Measurements from ENCODE around the gene ECD.

ECD gene

DNA sequence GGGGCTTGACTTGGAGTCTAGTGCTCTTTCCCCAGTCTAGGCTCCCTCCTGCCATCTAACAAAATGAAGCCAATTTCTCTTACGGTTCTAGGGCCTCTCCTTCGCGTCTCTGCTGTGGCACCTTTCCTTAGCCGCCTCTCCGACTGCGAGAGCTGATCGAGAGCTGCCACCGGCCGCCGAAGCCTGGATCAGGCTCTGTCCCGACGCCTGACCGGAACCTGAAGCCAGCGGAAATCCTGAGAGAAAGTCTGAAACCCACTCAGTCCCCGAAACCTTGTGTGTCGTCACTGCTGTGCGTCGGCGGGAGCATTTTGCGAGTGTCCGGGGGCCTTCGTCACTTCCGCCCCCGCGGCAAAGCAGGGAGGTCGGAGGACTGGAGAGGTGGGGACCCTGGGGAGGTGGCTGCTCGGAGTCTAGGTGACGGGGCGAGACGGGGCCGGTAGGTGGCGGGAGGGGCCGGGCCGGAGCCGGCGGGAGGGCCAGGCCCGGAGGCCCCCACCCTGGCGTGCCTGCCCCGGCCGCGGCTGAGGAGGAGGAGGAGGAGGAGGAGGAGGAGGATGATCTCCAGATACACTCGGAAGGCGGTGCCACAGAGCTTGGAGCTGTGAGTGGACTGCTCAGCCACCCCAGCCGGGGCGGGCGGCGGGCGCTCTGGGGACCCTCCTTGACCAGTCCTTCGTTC lies at the start of gene ECD, which contains the start of gene FAM149B1:
Gene ECD (minus strand): TSS at position 226 of the 682 bp plus-strand sequence. CDS start 4,071 bp downstream, outside the sequence.
Gene FAM149B1 (plus strand): TSS at position 337 of the 682 bp plus-strand sequence. CDS start 221 bp downstream, at position 558.
- peak; percentile 91 for DNase-seq

DNA sequence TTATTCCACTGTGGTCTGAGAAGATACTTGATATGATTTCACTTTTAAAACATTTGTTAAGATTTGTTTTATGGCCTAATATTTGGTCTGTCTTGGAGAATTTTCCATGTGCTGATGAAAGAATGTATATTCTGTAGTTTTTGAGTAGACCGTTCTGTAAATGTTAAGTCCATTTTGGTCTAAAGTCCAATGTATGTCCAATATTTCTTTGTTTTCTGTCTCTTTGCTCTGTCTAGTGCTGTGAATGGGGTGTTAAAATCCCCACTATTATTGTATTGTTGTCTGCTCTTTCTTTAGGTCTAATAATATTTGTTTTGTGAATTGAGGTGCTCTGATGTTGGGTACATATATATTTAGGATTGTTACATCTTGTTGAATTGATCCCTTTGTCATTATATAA lies 47.9 kb upstream of the ECD start:
- no peak for DNase-seq

- DNase-seq, result no peak
Measured at GRCh38 chr10:73211106-73211811, 43.5 kb upstream of the ECD start.

- DNase-seq, result no peak
Measured at GRCh38 chr10:73210395-73211105, 42.7 kb upstream of the ECD start.

GRCh38 chr10:73209705-73210104 lies 41.9 kb upstream of the ECD start:
- DNase-seq, result no peak

GRCh38 chr10:73207883-73208282 lies 40.1 kb upstream of the ECD start:
- no peak for DNase-seq

- DNase-seq, result no peak
Measured at GRCh38 chr10:73206385-73206784, 38.6 kb upstream of the ECD start.

DNA sequence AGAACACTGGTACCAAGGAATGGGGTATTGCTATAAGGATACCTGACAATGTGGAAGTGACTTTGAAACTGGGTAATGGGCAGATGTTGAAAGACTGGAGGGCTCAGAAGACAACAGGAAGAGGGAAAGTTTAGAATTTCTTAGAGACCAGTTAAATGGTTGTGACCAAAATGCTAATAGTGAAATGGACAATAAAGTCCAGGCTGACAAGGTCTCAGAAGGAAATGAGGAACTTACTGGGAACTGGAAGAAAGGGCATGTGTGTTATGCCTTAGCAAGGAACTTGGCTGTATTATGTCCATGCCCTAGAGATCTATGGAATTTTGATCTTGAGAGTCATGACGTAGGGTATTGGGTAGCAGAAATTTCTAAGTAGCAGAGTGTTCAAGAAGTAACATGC lies 38.1 kb upstream of the ECD start:
- DNase-seq, result no peak

DNA sequence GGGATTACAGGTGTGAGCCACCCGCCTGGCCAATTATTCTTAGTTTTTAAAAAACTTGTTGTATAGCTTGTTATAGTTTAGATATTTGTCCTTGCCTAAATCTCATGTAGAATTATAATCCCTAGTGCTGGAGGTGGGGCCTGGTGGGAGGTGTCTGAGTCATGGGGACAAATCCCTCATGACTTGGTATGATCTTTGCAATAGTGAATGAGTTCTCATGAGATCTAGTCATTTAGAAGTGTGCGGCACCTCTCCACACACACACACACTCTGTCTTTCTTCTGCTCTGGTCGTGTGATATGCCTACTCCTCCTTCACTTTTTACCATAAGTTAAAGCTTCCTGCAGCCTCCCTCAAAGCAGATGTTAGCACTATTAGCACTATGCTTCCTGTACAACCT lies 37.3 kb upstream of the ECD start:
- no peak for DNase-seq

DNA sequence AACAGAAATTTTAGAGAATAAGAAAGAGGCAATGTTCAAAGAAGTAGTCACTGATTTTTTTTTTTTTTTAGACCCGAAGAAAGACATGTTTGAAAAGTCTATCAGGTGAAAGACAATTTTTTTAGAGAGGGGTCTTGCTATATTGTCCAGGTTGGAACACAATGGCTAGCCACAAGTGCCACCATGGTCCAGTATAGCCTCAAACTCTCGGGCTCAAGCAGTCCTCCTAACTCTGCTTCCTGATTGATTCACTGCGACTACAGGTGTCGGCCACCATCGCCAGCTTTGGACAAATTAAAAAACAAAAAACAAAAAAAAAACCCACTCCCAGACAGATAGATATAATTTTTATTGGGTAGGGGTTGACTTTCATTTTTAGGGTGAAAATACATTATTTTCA lies 22.4 kb upstream of the ECD start:
- no peak for DNase-seq

- DNase-seq, result no peak
Measured at GRCh38 chr10:73186266-73186665, 18.5 kb upstream of the ECD start.

GRCh38 chr10:73183667-73184281 lies 16.0 kb upstream of the ECD start:
- DNase-seq, result no peak

- no peak for DNase-seq
Measured at GRCh38 chr10:73182568-73182967, 14.8 kb upstream of the ECD start.

GRCh38 chr10:73174148-73174925 lies 6.5 kb upstream of the ECD start:
- DNase-seq, result no peak

DNA sequence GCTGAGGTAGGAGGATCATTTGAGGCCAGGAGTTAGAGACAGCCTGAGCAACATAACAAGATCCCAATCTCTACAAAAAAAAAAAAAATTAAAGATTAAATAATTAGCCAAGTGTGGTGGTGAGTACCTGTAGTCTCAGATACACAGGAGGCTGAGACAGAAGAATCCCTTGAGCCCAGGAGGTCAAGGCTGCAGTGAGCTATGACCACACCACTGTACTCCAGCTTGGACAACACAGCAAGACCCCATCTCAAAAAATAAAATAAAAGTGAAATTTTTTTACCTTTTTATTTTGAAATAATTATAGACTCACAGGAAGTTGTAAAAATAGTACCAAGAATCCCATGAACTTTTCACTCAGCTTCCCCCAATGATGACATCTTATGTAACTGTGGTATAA lies 5.1 kb upstream of the ECD start:
- no peak for DNase-seq

DNA sequence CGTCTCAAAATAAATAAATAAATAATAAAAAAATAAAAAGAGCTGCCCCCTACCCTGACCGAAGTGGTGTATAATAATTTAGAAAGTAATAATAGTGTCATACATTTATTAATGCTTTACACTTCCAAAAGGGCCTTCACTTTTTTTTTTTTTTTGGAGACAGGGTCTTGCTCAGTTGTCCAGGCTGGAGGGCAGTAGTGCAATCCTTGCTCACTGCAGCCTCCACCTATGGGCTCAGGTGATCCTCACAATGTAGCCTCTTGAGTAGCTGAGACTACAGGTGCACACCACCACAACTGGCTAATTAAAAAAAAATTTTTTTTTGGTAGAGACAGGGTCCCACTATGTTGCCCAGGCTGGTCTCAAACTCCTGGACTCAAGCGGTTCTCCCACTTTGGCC lies 1.5 kb upstream of the ECD start:
- no peak for DNase-seq

GRCh38 chr10:73168465-73168803 lies 626 bp upstream of the ECD start:
- DNase-seq, result no peak

- no peak for DNase-seq
Measured at GRCh38 chr10:73167458-73167782, 388 bp downstream of the ECD start.

GRCh38 chr10:73166972-73167371 lies 836 bp downstream of the ECD start:
- no peak for DNase-seq

GRCh38 chr10:73163096-73163495 lies 4.7 kb downstream of the ECD start:
- no peak for DNase-seq

GRCh38 chr10:73161662-73162061 lies 6.1 kb downstream of the ECD start:
- no peak for DNase-seq

DNA sequence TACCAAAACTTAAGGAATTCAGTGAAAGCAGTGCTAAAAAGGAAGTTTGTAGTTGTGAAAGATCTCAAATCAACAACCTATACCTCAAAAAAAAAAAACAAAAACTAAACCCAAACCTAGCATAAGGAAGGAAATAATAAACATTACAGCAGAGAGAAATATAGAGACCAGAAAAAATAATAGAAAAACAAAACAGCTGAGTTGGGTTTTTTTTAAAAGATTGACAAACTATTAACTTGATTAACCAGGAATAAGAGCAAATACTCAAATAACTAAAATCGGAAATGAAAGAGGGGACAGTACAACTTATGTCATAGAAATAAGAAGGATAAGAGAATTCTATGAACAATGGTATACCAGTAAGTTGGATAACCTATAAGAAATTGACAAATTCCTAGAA lies 6.7 kb downstream of the ECD start:
- no peak for DNase-seq
